AG10803 (cell line): Measurements from ENCODE around the gene GAMT.
"Not testable (repeated sequence)": the region's sequence is repeated elsewhere in the genome, so short reads cannot be mapped to it uniquely, and the experiment has no call there.

Source experiments
- DNase-seq: peaks from one replicate; pipeline ENCODE4 v3.0.0; 2010; ENCODE audit warnings: low read depth
- H3K4me3 ChIP-seq: 2 replicates; pipeline ENCODE4 v1.5.1; 2011; ENCODE audit warnings: mild to moderate bottlenecking, low read length, control low read depth
- CTCF ChIP-seq: conservative IDR thresholded peaks from 2 replicates; pipeline ENCODE4 v1.5.1; 2011; ENCODE audit warnings: mild to moderate bottlenecking, low read length, control low read depth, inconsistent platforms

GAMT gene

GRCh38 chr19:1422360-1422759, 21.0 kb upstream of the GAMT start:
- no peak for TF ChIP-seq CTCF
- no peak for DNase-seq

GRCh38 chr19:1421958-1422305, 20.6 kb upstream of the GAMT start:
- no peak overlapping the region for H3K4me3 ChIP-seq
- TF ChIP-seq CTCF, result no peak
- no peak for DNase-seq

More at GRCh38 chr19:1422360-1422759, 21.0 kb upstream of the GAMT start:
- no peak overlapping the region for H3K4me3 ChIP-seq

GRCh38 chr19:1421218-1421957, 20.0 kb upstream of the GAMT start:
- H3K4me3 ChIP-seq, result no peak overlapping the region
- TF ChIP-seq CTCF, result no peak

GRCh38 chr19:1420590-1420989, 19.2 kb upstream of the GAMT start:
- no peak for TF ChIP-seq CTCF
- no peak for DNase-seq
- H3K4me3 ChIP-seq, result no peak overlapping the region

More at GRCh38 chr19:1421218-1421957, 20.0 kb upstream of the GAMT start:
- no peak for DNase-seq

- not testable (repeated sequence) for H3K4me3 ChIP-seq, DNase-seq
Measured at GRCh38 chr19:1420085-1420484, 18.7 kb upstream of the GAMT start.

GRCh38 chr19:1418951-1419738, 17.8 kb upstream of the GAMT start:
- DNase-seq, result no peak
- no peak for TF ChIP-seq CTCF
- no peak overlapping the region for H3K4me3 ChIP-seq

- no peak for TF ChIP-seq CTCF
- no peak for DNase-seq
- no peak overlapping the region for H3K4me3 ChIP-seq
Measured at GRCh38 chr19:1418496-1418775, 17.1 kb upstream of the GAMT start.
